ENCODE measurements around the gene CAP2.
A peak's percentile ranks its signal among the peaks of the same experiment; 100 is the strongest.
"Not testable (repeated sequence)": the region's sequence is repeated elsewhere in the genome, so short reads cannot be mapped to it uniquely, and the experiment has no call there.

The CAP2 gene

DNA sequence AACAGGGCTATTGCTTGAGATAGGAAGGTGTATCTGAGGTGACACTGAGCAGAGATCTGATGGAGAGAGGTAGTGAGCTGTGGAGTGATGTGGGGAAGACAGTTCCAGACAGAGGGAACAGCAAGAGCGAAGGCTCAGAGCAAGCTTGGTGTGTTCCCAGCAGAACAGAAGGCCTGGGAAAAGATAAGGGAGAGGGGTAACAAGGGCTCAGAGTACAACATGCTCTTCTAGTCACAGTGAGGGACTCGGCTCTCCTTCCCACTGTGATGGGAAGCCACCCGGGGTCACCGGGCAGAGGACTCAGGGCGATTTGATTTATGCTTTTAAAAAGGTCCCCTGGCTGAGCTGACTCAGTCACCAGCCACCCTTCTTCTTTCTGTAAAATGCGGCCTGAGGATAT, 33.7 kb downstream of the CAP2 start:
- no peaks in the 10 kb centered on the region for H3K27me3 ChIP-seq (ENCODE audit: control insufficient read depth in 1 of 2, insufficient read depth in 1 of 2, low read length in 2 of 2)
- no peak overlapping the region for H3K18ac ChIP-seq (ENCODE audit: low read depth in 1 of 2, low read length in 2 of 2)
- no peak overlapping the region for H3K9ac ChIP-seq (ENCODE audit: low read length)
- no peak overlapping the region for H3K4me2 ChIP-seq (ENCODE audit: low read length, poor library complexity, severe bottlenecking)
- no peak overlapping the region for H4K8ac ChIP-seq (ENCODE audit: low read length)
- peaks cover 0 to 15% of the 10 kb centered on the region in 2 experiments for H3K36me3 ChIP-seq (ENCODE audit: control insufficient read depth in 1 of 2, insufficient read depth in 2 of 2, low read depth in 1 of 2, low read length in 2 of 2)
- H3K4me1 ChIP-seq (ENCODE audit: control insufficient read depth, insufficient read depth, low read depth, low read length): peaks cover 2% of the 10 kb centered on the region
- H2BK15ac ChIP-seq (ENCODE audit: low read depth, poor library complexity, severe bottlenecking): no peak overlapping the region
- H2BK120ac ChIP-seq (ENCODE audit: low read depth, low read length): no peak overlapping the region
- H3K9me3 ChIP-seq (ENCODE audit: control insufficient read depth, low read length): no peaks in the 10 kb centered on the region
- H2AK5ac ChIP-seq (ENCODE audit: low read length, severe bottlenecking): no peak overlapping the region
- DNase-seq: no peak
- no peak overlapping the region for H3K14ac ChIP-seq (ENCODE audit: low read length in 2 of 2)
- no peak overlapping the region for H2AFZ ChIP-seq (ENCODE audit: low read depth, low read length)
- H2BK12ac ChIP-seq (ENCODE audit: low read length in 2 of 2): no peak overlapping the region
- no peak overlapping the region for H3K4me3 ChIP-seq (ENCODE audit: insufficient read depth in 1 of 2, low read depth in 1 of 2, low read length in 2 of 2)
- no peak overlapping the region for H2BK5ac ChIP-seq (ENCODE audit: low read depth, low read length, poor library complexity, severe bottlenecking)
- peaks cover 26% of the 10 kb centered on the region for H3K79me1 ChIP-seq (replicated peaks; ENCODE audit: low read length, poor library complexity, severe bottlenecking)
- 89% methylated on average over 6 of the region's 6 CpGs for WGBS
- H4K91ac ChIP-seq (ENCODE audit: low read length): no peak overlapping the region
- H3K23ac ChIP-seq (ENCODE audit: low read length in 2 of 2): no peak overlapping the region
- no peak overlapping the region for H3K4ac ChIP-seq (ENCODE audit: low read depth in 1 of 2, low read length in 2 of 2)
- no peak overlapping the region for H3K27ac ChIP-seq (ENCODE audit: low read length, poor library complexity, severe bottlenecking)

DNA sequence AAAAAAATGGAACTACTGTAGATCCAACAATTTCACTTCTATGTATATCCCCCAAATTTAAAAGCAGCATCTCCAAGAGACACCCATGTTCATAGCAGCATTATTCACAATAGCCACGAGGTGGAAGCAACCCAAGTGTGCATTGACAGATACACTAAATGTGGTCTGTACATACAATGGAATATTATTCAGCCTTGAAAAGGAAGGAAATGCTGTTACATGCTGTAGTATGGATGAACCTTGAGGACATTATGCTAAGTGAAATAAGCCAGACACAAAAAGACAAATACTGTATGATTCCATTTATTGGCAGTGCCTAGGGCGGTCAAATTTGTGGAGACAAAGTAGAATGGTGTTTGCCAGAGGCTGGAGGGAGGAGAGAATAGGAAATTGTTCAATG, 34.2 kb downstream of the CAP2 start:
- Histone ChIP-seq H3K27me3 (ENCODE audit: control insufficient read depth in 1 of 2, insufficient read depth in 1 of 2, low read length in 2 of 2) (no peaks in the 10 kb centered on the region), H3K14ac (ENCODE audit: low read length in 2 of 2) (no peak overlapping the region), H2BK15ac (ENCODE audit: low read depth, poor library complexity, severe bottlenecking) (no peak overlapping the region), H3K4ac (ENCODE audit: low read depth in 1 of 2, low read length in 2 of 2) (no peak overlapping the region), H2AK5ac (ENCODE audit: low read length, severe bottlenecking) (no peak overlapping the region), H4K8ac (ENCODE audit: low read length) (no peak overlapping the region), H3K23ac (ENCODE audit: low read length in 2 of 2) (no peak overlapping the region), H3K79me1 (replicated peaks; ENCODE audit: low read length, poor library complexity, severe bottlenecking) (peaks cover 26% of the 10 kb centered on the region), H3K18ac (ENCODE audit: low read depth in 1 of 2, low read length in 2 of 2) (no peak overlapping the region), H2BK5ac (ENCODE audit: low read depth, low read length, poor library complexity, severe bottlenecking) (no peak overlapping the region), H3K4me2 (ENCODE audit: low read length, poor library complexity, severe bottlenecking) (no peak overlapping the region), H3K36me3 (ENCODE audit: control insufficient read depth in 1 of 2, insufficient read depth in 2 of 2, low read depth in 1 of 2, low read length in 2 of 2) (peaks cover 0 to 15% of the 10 kb centered on the region in 2 experiments), H4K91ac (ENCODE audit: low read length) (no peak overlapping the region), H3K27ac (ENCODE audit: low read length, poor library complexity, severe bottlenecking) (no peak overlapping the region), H3K4me3 (ENCODE audit: insufficient read depth in 1 of 2, low read depth in 1 of 2, low read length in 2 of 2) (no peak overlapping the region), H3K9ac (ENCODE audit: low read length) (no peak overlapping the region), H2BK12ac (ENCODE audit: low read length in 2 of 2) (no peak overlapping the region), H2BK120ac (ENCODE audit: low read depth, low read length) (no peak overlapping the region), H2AFZ (ENCODE audit: low read depth, low read length) (no peak overlapping the region), H3K9me3 (ENCODE audit: control insufficient read depth, low read length) (no peaks in the 10 kb centered on the region), H3K4me1 (ENCODE audit: control insufficient read depth, insufficient read depth, low read depth, low read length) (peaks cover 3% of the 10 kb centered on the region)
- 100% methylated on average over 2 of the region's 2 CpGs for WGBS
- DNase-seq: no peak

DNA sequence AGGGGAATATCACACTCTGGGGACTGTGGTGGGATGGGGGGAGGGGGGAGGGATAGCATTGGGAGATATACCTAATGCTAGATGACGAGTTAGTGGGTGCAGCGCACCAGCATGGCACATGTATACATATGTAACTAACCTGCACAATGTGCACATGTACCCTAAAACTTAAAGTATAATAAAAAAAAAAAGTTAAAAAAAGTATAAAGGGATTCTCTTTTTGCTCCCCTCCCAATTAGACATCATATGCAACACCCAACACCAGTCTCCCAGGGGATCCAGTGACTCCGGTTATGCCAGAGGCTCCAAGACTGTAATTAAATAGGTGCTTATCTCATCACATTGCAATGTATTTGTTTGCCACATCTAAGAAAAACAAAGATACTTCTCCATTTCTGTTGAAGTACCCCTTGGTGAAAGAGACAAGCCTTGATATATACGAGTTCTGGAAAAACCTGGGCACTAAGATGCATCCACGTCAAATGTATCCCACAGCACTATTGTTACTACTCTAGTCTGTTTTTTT, 35.3 kb downstream of the CAP2 start:
- not testable (repeated sequence) for H3K9ac ChIP-seq (ENCODE audit: low read length); H4K91ac ChIP-seq (ENCODE audit: low read length); H2AFZ ChIP-seq (ENCODE audit: low read depth, low read length); H2BK12ac ChIP-seq (ENCODE audit: low read length in 2 of 2); H2AK5ac ChIP-seq (ENCODE audit: low read length, severe bottlenecking); H3K18ac ChIP-seq (ENCODE audit: low read depth in 1 of 2, low read length in 2 of 2); H3K23ac ChIP-seq (ENCODE audit: low read length in 2 of 2); H2BK5ac ChIP-seq (ENCODE audit: low read depth, low read length, poor library complexity, severe bottlenecking); H3K27me3 ChIP-seq (ENCODE audit: control insufficient read depth in 1 of 2, insufficient read depth in 1 of 2, low read length in 2 of 2); H4K8ac ChIP-seq (ENCODE audit: low read length); H3K4ac ChIP-seq (ENCODE audit: low read depth in 1 of 2, low read length in 2 of 2); H2BK120ac ChIP-seq (ENCODE audit: low read depth, low read length); H3K4me2 ChIP-seq (ENCODE audit: low read length, poor library complexity, severe bottlenecking); H3K14ac ChIP-seq (ENCODE audit: low read length in 2 of 2); H3K4me3 ChIP-seq (ENCODE audit: insufficient read depth in 1 of 2, low read depth in 1 of 2, low read length in 2 of 2); H3K4me1 ChIP-seq (ENCODE audit: control insufficient read depth, insufficient read depth, low read depth, low read length); H3K9me3 ChIP-seq (ENCODE audit: control insufficient read depth, low read length); H2BK15ac ChIP-seq (ENCODE audit: low read depth, poor library complexity, severe bottlenecking)
- WGBS: 63% methylated on average over 2 of the region's 5 CpGs
- Histone ChIP-seq H3K79me1 (replicated peaks; ENCODE audit: low read length, poor library complexity, severe bottlenecking) (peaks cover 28% of the 10 kb centered on the region), H3K27ac (ENCODE audit: low read length, poor library complexity, severe bottlenecking) (peak overlapping the region; percentile 14), H3K36me3 (ENCODE audit: control insufficient read depth in 1 of 2, insufficient read depth in 2 of 2, low read depth in 1 of 2, low read length in 2 of 2) (peaks cover 0 to 19% of the 10 kb centered on the region in 2 experiments)
- DNase-seq: peak; percentile 22

DNA sequence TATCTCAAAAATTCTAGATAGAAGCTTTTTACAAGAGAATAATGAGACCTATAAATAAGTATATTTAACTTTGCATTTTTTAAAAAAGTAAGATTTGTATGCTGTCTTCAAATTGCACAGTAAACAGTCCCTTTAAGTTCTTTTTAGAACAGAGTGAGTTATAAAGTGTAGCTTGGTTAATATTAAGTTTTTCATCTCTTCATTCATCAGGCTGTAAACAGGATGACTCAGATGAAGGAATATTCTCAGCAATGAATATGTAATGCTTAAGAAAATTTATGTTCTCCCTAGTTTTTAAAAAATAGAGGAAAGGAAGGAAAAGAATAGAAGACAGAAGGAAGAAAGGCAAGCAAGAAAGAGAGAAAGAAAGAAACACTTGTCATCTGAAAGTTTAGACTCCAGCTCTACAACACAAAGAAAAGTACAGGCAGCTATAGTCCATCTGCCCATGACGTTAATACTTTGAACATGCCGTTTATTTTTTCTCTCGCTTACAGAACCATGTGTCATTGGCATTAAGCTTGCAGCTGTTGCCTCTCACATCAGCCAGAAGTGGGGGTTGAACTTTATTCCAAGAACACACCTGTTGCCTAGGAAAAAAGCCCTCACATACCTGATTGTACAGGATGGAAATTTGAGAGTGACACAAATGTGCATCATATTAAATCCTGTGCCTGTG, 36.1 kb downstream of the CAP2 start:
- Histone ChIP-seq H3K18ac (ENCODE audit: low read depth in 1 of 2, low read length in 2 of 2) (no peak overlapping the region), H2AFZ (ENCODE audit: low read depth, low read length) (no peak overlapping the region), H2BK120ac (ENCODE audit: low read depth, low read length) (no peak overlapping the region), H3K27ac (ENCODE audit: low read length, poor library complexity, severe bottlenecking) (peak overlapping the region; percentile 4), H3K4me1 (ENCODE audit: control insufficient read depth, insufficient read depth, low read depth, low read length) (peaks cover 6% of the 10 kb centered on the region), H3K4me2 (ENCODE audit: low read length, poor library complexity, severe bottlenecking) (no peak overlapping the region), H3K4me3 (ENCODE audit: insufficient read depth in 1 of 2, low read depth in 1 of 2, low read length in 2 of 2) (no peak overlapping the region), H3K27me3 (ENCODE audit: control insufficient read depth in 1 of 2, insufficient read depth in 1 of 2, low read length in 2 of 2) (no peaks in the 10 kb centered on the region), H2AK5ac (ENCODE audit: low read length, severe bottlenecking) (no peak overlapping the region), H3K14ac (ENCODE audit: low read length in 2 of 2) (no peak overlapping the region), H2BK12ac (ENCODE audit: low read length in 2 of 2) (no peak overlapping the region), H4K8ac (ENCODE audit: low read length) (no peak overlapping the region), H3K36me3 (ENCODE audit: control insufficient read depth in 1 of 2, insufficient read depth in 2 of 2, low read depth in 1 of 2, low read length in 2 of 2) (peaks cover 0 to 16% of the 10 kb centered on the region in 2 experiments), H3K4ac (ENCODE audit: low read depth in 1 of 2, low read length in 2 of 2) (no peak overlapping the region), H3K9ac (ENCODE audit: low read length) (no peak overlapping the region), H2BK15ac (ENCODE audit: low read depth, poor library complexity, severe bottlenecking) (no peak overlapping the region), H3K23ac (ENCODE audit: low read length in 2 of 2) (no peak overlapping the region), H3K9me3 (ENCODE audit: control insufficient read depth, low read length) (no peaks in the 10 kb centered on the region), H3K79me1 (replicated peaks; ENCODE audit: low read length, poor library complexity, severe bottlenecking) (peaks cover 27% of the 10 kb centered on the region), H2BK5ac (ENCODE audit: low read depth, low read length, poor library complexity, severe bottlenecking) (no peak overlapping the region), H4K91ac (ENCODE audit: low read length) (no peak overlapping the region)
- 37% methylated on average over 3 of the region's 3 CpGs for WGBS
- peak; percentile 63 for DNase-seq
